Body of pancreas (tissue), 4 donors: ENCODE measurements around the gene HOXA1. TPM values are rescaled to one million over a fixed set of nuclear protein-coding genes. Genes with fewer than 3 reads are reported as not detected.

Experiments used
- ATAC-seq: fragments of 150-250 bp; one replicate; pipeline ENCODE4 v1.9.1; 2016
- DNase-seq, 4 donors: peaks; one replicate each; pipeline ENCODE4 v3.0.0-alpha.2; 2019
- H3K27ac ChIP-seq, 4 donors: fragments of 200-600 bp; sonication (generic); 1 replicate in 3 of 4; 2 replicates in 1 of 4; pipeline versions ENCODE4 v1.5.1 to v1.6.1; 2016 to 2019; ENCODE audit warnings: mild to moderate bottlenecking in 1 of 4, mixed read lengths in 1 of 4, moderate library complexity in 1 of 4
- H3K27me3 ChIP-seq, 2 donors: fragments of 200-600 bp; sonication (generic); one replicate each; pipeline ENCODE4 v1.6.0; 2016; ENCODE audit warnings: mild to moderate bottlenecking in 1 of 2
- H3K36me3 ChIP-seq, 2 donors: fragments of 200-600 bp; sonication (generic); replicated peaks in 1 of 2; 2 replicates each; pipeline ENCODE4 v1.5.1; 2016; ENCODE audit warnings: low read depth in 2 of 2; ENCODE audit not compliant: insufficient read depth in 1 of 2
- H3K4me1 ChIP-seq: fragments of 200-600 bp; sonication (generic); one replicate; pipeline ENCODE4 v1.6.0; 2016
- H3K4me3 ChIP-seq, 2 donors: fragments of 200-600 bp; sonication (generic); 1 replicate in 1 of 2; 2 replicates in 1 of 2; pipeline ENCODE4 v1.5.1; 2016 to 2019
- H3K9me3 ChIP-seq, 3 donors: fragments of 200-600 bp; sonication (generic); 1 replicate in 2 of 3; 2 replicates in 1 of 3; pipeline ENCODE4 v1.5.1; 2016
- POLR2A ChIP-seq, 3 donors: fragments of 450-650 bp; IDR thresholded peaks; one replicate each; pipeline ENCODE4 v1.6.1; 2016; ENCODE audit warnings: antibody characterized with exemption in 3 of 3, mild to moderate bottlenecking in 2 of 3
- WGBS, 2 donors: methylation state at CpG; one replicate each; pipeline ENCODE4 v1.1.5; 2017; 5-methylcytosine and 5-hydroxymethylcytosine counted together
- intact Hi-C: fragments of 100-400 bp; cut with DNase I; formaldehyde crosslinking; loops from one replicate; pipeline ENCODE4 v1.15.1; 2023
- total RNA-seq, 2 donors: library from RNA; depleted of rRNA; stranded (reverse); fragments of >200 nt; gene quantifications; one replicate each; pipeline ENCODE4 v1.1.0, GENCODE V29; 2016
- TF ChIP-seq, protein P1 (sequence below), 7 experiments: fragments of 450-650 bp in 4 of 7; fragments of 200-600 bp in 3 of 7; sonication (generic) in 3 of 7; IDR thresholded peaks; one replicate each; pipeline ENCODE4 v1.5.1; 2016 to 2019; ENCODE audit warnings: antibody characterized with exemption in 7 of 7

HOXA1 gene
- total RNA-seq, 2 donors from 2014 or later = not detected

DNA sequence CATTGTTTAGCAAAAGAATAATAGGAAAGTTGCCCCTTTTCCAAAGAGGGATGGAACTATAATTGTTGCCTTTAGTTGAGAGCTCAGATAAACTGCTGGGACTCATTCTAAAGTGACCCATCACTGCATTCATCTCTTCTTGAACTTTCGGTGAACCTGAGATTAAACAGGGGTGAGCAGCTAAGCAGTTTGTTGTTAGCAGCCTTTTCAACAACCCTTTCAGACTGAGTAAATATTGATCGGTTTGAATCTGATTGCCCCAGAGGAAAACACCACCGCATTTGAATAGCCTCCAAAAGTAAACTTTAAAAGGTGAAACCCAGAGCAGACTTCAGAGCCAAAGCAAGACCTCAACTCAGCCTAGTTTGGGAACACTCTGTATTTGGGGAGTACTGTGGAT, 4.7 kb downstream of the HOXA1 start:
- WGBS, 2 donors = 9 to 12% methylated on average over 3 of the region's 3 CpGs
- H3K36me3 ChIP-seq = no peaks in the 10 kb centered on the region
- ATAC-seq (no peak), DNase-seq (no peak)
- intact Hi-C loops = no loop called here
- H3K27me3 ChIP-seq = peaks cover 0 to 35% of the 10 kb centered on the region in 2 donors
- H3K4me3 ChIP-seq = no peak overlapping the region
- no peak for TF ChIP-seq POLR2A (IDR thresholded peaks at IDR 0.05)
- TF ChIP-seq, protein P1, sequence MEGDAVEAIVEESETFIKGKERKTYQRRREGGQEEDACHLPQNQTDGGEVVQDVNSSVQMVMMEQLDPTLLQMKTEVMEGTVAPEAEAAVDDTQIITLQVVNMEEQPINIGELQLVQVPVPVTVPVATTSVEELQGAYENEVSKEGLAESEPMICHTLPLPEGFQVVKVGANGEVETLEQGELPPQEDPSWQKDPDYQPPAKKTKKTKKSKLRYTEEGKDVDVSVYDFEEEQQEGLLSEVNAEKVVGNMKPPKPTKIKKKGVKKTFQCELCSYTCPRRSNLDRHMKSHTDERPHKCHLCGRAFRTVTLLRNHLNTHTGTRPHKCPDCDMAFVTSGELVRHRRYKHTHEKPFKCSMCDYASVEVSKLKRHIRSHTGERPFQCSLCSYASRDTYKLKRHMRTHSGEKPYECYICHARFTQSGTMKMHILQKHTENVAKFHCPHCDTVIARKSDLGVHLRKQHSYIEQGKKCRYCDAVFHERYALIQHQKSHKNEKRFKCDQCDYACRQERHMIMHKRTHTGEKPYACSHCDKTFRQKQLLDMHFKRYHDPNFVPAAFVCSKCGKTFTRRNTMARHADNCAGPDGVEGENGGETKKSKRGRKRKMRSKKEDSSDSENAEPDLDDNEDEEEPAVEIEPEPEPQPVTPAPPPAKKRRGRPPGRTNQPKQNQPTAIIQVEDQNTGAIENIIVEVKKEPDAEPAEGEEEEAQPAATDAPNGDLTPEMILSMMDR (IDR thresholded peaks at IDR 0.05) = no peak
- H3K27ac ChIP-seq = no peak overlapping the region
- peaks cover 0 to 7% (median 0%) of the 10 kb centered on the region in 3 donors for H3K9me3 ChIP-seq
- H3K4me1 ChIP-seq = peaks cover 1% of the 10 kb centered on the region

DNA sequence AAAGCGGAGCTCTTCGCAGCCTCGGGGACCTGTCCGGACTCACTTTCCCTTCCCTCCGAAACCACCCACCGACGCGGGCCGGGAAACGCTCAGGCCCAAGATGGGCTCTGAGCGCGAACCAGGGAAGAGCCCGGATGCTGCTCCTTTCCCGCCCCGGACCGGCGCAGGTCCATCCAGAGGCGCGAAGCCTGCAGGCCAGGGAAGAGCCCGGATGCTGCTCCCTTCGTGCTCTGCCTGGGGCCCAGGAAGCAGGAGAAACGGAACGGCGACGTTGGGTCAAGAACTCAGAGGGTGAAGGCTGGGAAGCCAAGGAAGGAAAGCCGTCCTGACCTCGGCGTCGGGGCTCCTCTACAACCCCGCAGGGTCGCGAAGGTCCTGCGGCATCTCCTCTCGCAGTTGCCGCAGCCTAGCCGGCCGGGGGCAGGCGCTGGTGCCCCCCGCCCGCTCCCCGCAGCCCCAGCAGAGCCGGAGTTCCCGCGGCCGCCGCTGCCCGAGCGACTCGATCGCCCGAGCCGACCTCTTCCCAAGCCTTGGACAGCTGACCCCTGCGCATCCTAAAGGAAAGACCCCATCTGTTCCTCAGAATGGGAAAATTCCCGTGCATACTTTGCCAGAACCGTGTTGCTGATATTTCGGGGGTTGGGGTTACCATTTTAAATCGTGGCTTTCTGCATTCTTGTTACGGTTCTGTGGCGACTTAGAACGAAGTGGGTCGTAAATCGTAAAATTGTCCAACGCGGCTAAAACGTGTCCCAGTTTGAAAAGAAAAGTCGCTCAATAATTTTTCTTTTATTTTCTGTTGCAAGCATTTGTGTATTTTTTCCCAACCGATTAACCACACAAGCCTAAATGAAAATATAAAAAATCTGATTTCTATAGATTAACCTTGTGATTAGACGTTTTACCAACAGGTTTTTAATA, 7.5 kb downstream of the HOXA1 start:
- intact Hi-C loops = no loop called here
- TF ChIP-seq, protein P1 (IDR thresholded peaks at IDR 0.05) = no peak
- no peak for TF ChIP-seq POLR2A (IDR thresholded peaks at IDR 0.05)
- H3K4me1 ChIP-seq = no peaks in the 10 kb centered on the region
- 15 to 31% methylated on average over 23 to 64 of the region's 68 CpGs for WGBS, 2 donors
- no peak overlapping the region for H3K27ac ChIP-seq
- DNase-seq = no peak
- H3K9me3 ChIP-seq = peaks cover 0 to 7% (median 0%) of the 10 kb centered on the region in 3 donors
- peaks cover 0 to 23% of the 10 kb centered on the region in 2 donors for H3K27me3 ChIP-seq
- no peaks in the 10 kb centered on the region for H3K36me3 ChIP-seq
- H3K4me3 ChIP-seq = no peak overlapping the region
- ATAC-seq = no peak

DNA sequence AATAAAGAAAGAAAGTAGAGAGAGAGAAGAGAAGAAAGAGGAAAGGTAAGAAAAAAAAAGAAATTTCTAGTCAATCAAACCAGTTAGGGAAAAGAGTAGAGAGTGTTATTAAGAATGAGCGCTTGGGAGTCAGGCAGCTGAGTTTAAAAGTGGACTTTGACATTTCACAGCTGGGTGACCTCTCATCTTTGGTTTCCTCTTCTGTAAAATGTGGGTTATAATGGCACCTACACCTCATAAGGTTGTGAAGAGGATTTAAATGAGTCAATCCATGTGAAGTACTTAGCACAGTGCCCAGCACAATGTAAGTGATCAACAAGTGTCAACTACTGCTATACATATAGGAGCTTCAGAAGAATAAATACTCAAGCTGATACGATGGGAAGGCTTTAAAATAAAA, 12.2 kb downstream of the HOXA1 start:
- intact Hi-C loops = no loop called here
- DNase-seq = no peak
- WGBS, 2 donors = 70 to 73% methylated on average over 2 of the region's 2 CpGs
- Histone ChIP-seq H3K4me1 (no peaks in the 10 kb centered on the region), H3K4me3 (no peak overlapping the region), H3K9me3 (peaks cover 0 to 7% (median 0%) of the 10 kb centered on the region in 3 donors), H3K36me3 (no peaks in the 10 kb centered on the region), H3K27ac (no peak overlapping the region), H3K27me3 (peaks cover 0 to 13% of the 10 kb centered on the region in 2 donors)
- ATAC-seq = no peak
- TF ChIP-seq, protein P1 (IDR thresholded peaks at IDR 0.05) = no peak
- no peak for TF ChIP-seq POLR2A (IDR thresholded peaks at IDR 0.05)

DNA sequence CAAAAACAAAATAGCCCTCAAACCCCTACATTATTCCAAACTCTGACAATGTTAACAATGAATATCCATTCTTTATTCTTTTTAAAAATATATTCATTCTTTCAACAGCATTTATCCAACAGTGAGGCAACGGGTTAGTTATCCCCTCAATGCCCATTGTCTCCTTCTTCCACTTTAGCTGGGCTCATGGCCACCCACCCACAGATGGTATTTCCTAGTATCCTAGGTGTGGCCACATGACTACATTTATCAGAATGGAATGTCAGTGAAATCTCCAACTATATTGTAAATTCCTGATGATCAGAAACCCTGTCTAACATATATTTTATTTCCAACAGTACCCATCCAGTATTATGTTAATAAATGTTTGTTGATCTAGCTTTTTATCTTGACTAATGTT, 13.6 kb downstream of the HOXA1 start:
- Histone ChIP-seq H3K4me3 (no peak overlapping the region), H3K4me1 (no peaks in the 10 kb centered on the region), H3K36me3 (no peaks in the 10 kb centered on the region), H3K27me3 (no peaks in the 10 kb centered on the region), H3K27ac (no peak overlapping the region), H3K9me3 (no peaks in the 10 kb centered on the region)
- ATAC-seq = no peak
- DNase-seq = no peak
- intact Hi-C loops = no loop called here
- TF ChIP-seq POLR2A (IDR thresholded peaks at IDR 0.05) = no peak
- TF ChIP-seq, protein P1 (IDR thresholded peaks at IDR 0.05) = no peak
- 75 to 80% methylated on average over 1 of the region's 1 CpG for WGBS, 2 donors
